A549 (cell line): Measurements from ENCODE around the gene ARHGAP25.

Experiments
- CEBPB ChIP-seq, 2 experiments: fragments of >200 bp in 1 of 2; sonication (Bioruptor Twin) in 1 of 2; formaldehyde crosslinking in 1 of 2; IDR thresholded peaks; 2 replicates each; pipeline ENCODE4 v1.6.1; 2012 to 2016
- CTCF ChIP-seq: fragments of >200 bp; sonication (Bioruptor Twin); formaldehyde crosslinking; IDR thresholded peaks from 3 replicates; pipeline ENCODE4 v1.5.1; 2016
- EP300 ChIP-seq, 2 experiments: fragments of >200 bp; sonication (Bioruptor Twin); formaldehyde crosslinking; IDR thresholded peaks; 2 replicates in 1 of 2; 3 replicates in 1 of 2; pipeline ENCODE4 v1.6.1; 2016 to 2017
- ESRRA ChIP-seq: fragments of 150-350 bp; IDR thresholded peaks from 2 replicates; pipeline ENCODE4 v1.6.1; 2014; ENCODE audit warnings: mild to moderate bottlenecking, low read length, borderline replicate concordance
- HMGXB4 ChIP-seq: fragments of 250-450 bp; sonication (Bioruptor Pico); IDR thresholded peaks from 2 replicates; pipeline ENCODE4 v1.5.0; 2021; ENCODE audit warnings: mild to moderate bottlenecking, moderate library complexity, borderline replicate concordance
- JUN ChIP-seq, 2 experiments: fragments of >200 bp; sonication (Bioruptor Twin); formaldehyde crosslinking; IDR thresholded peaks; 2 replicates in 1 of 2; 3 replicates in 1 of 2; pipeline ENCODE4 v1.6.1; 2016 to 2017
- PHF8 ChIP-seq: fragments of 200-600 bp; sonication (generic); IDR thresholded peaks from 2 replicates; pipeline ENCODE4 v1.6.1; 2016; ENCODE audit warnings: low read depth, mild to moderate bottlenecking, antibody characterized with exemption, moderate library complexity, borderline replicate concordance
- POLR2A ChIP-seq: IDR thresholded peaks from 2 replicates; pipeline ENCODE4 v1.6.1; 2012; ENCODE audit warnings: mild to moderate bottlenecking, low read length
- RAD21 ChIP-seq, 2 experiments: fragments of >200 bp in 1 of 2; sonication (Bioruptor Twin) in 1 of 2; formaldehyde crosslinking in 1 of 2; IDR thresholded peaks in 1 of 2; conservative IDR thresholded peaks in 1 of 2; 2 replicates in 1 of 2; 3 replicates in 1 of 2; pipeline ENCODE4 v1.6.1; 2012 to 2018; ENCODE audit warnings: inconsistent platforms in 1 of 2
- RFX5 ChIP-seq: fragments of 450-650 bp; IDR thresholded peaks from 2 replicates; pipeline ENCODE4 v1.7.1; 2014; ENCODE audit warnings: antibody characterized with exemption, mild to moderate bottlenecking, moderate library complexity
- SMC3 ChIP-seq: fragments of >200 bp; sonication (Bioruptor Twin); formaldehyde crosslinking; IDR thresholded peaks from 3 replicates; pipeline ENCODE4 v1.6.1; 2018; ENCODE audit warnings: inconsistent platforms
- SREBF2 ChIP-seq: fragments of 450-650 bp; IDR thresholded peaks from 2 replicates; pipeline ENCODE4 v1.6.1; 2014; ENCODE audit warnings: mild to moderate bottlenecking, moderate library complexity

DNA sequence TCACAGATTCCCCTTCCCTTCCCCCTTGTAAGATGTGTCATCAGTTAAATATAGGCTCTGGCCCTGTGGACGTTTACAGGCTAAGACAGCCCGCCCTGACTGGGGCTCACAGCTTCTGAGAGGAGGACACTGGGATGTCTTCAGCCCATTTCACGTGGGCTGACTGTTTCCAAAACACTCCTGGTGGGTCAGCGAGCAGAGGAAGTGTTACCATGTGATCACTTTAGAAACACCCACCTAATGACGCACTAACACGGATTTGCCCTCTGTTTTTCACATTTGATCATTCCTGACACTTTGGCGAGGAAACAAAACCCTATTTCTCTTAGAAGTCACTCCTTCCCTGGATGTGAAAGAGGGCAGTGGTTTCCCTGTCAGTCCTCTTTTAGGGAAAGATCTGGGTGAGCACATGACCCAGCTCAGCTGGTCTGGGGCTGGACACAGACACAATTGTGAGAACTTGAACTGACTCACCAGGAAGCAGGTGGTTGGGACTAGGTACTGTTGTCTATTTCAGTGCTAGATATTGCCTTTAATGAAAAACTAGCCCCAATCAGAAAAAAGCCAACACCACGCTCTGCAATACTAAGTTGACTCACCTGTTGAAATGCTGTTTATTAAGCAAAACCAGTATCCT is 97.7 kb downstream of the ARHGAP25 start:
- TF ChIP-seq CTCF (no peak), RFX5 (no peak), PHF8 (no peak), SMC3 (no peak), CEBPB (IDR thresholded peaks at IDR 0.05) (no peak), RAD21 (conservative IDR thresholded peaks at IDR 0.05 in 1 of 2, IDR thresholded peaks at IDR 0.05 in 1 of 2) (no peak), EP300 (IDR thresholded peaks at IDR 0.05) (no peak), HMGXB4 (CRISPR knock-in tag) (no peak), JUN (IDR thresholded peaks at IDR 0.05) (no peak), POLR2A (no peak), SREBF2 (no peak), ESRRA (no peak)
